MM.1S (cell line): ENCODE measurements around the gene OR13G1.
"Not testable (repeated sequence)": the region's sequence is repeated elsewhere in the genome, so short reads cannot be mapped to it uniquely, and the experiment has no call there.

Source experiments
- DNase-seq: peaks from one replicate; pipeline ENCODE4 v3.0.0-alpha.2; 2015
- H2AFZ ChIP-seq: fragments of 300-600 bp; sonication (generic); 2 replicates; pipeline ENCODE4 v1.6.0; 2016; ENCODE audit warnings: antibody characterized with exemption, low read length
- H3F3A ChIP-seq: fragments of 300-600 bp; sonication (generic); 2 replicates; pipeline ENCODE4 v1.6.1; 2016; ENCODE audit warnings: mild to moderate bottlenecking, antibody characterized with exemption, low read length, moderate library complexity, mixed read lengths; ENCODE audit not compliant: insufficient read depth
- H3K27ac ChIP-seq: fragments of 300-600 bp; sonication (generic); 2 replicates; pipeline ENCODE4 v1.5.1; 2016; ENCODE audit warnings: mild to moderate bottlenecking, low read length
- H3K27me3 ChIP-seq: fragments of 300-600 bp; sonication (generic); replicated peaks from 2 replicates; pipeline ENCODE4 v1.6.0; 2016; ENCODE audit warnings: low read length; ENCODE audit not compliant: insufficient read depth
- H3K36me3 ChIP-seq: fragments of 300-600 bp; sonication (generic); replicated peaks from 2 replicates; pipeline ENCODE4 v1.6.1; 2016; ENCODE audit warnings: mild to moderate bottlenecking, low read length, mixed read lengths; ENCODE audit not compliant: insufficient read depth
- H3K4me1 ChIP-seq: fragments of 300-600 bp; sonication (generic); 2 replicates; pipeline ENCODE4 v1.6.1; 2016; ENCODE audit warnings: low read length, mixed read lengths
- H3K4me2 ChIP-seq: fragments of 300-600 bp; sonication (generic); 2 replicates; pipeline ENCODE4 v1.6.0; 2016; ENCODE audit warnings: low read depth, low read length
- H3K4me3 ChIP-seq: fragments of 300-600 bp; sonication (generic); 2 replicates; pipeline ENCODE4 v1.5.1; 2016; ENCODE audit warnings: low read length, mixed read lengths
- H3K79me2 ChIP-seq: fragments of 300-600 bp; sonication (generic); 2 replicates; pipeline ENCODE4 v1.6.1; 2016; ENCODE audit warnings: mixed run types, low read length, mixed read lengths
- H3K9ac ChIP-seq: fragments of 300-600 bp; sonication (generic); 2 replicates; pipeline ENCODE4 v1.6.1; 2016; ENCODE audit warnings: low read length, mixed read lengths
- H3K9me2 ChIP-seq: fragments of 300-600 bp; sonication (generic); replicated peaks from 2 replicates; pipeline ENCODE4 v1.6.1; 2016; ENCODE audit warnings: mild to moderate bottlenecking, low read length, mixed read lengths; ENCODE audit not compliant: insufficient read depth
- H3K9me3 ChIP-seq: fragments of 300-600 bp; sonication (generic); replicated peaks from 2 replicates; pipeline ENCODE4 v1.6.1; 2016; ENCODE audit warnings: mild to moderate bottlenecking, low read length, mixed read lengths; ENCODE audit not compliant: insufficient read depth
- H4K20me1 ChIP-seq: fragments of 300-600 bp; sonication (generic); 2 replicates; pipeline ENCODE4 v1.6.1; 2016; ENCODE audit warnings: mild to moderate bottlenecking, low read length, moderate library complexity, mixed read lengths; ENCODE audit not compliant: insufficient read depth
- EZH2 ChIP-seq: fragments of 300-600 bp; sonication (generic); optimal IDR thresholded peaks from 2 replicates; pipeline ENCODE3; 2017; ENCODE audit warnings: low read depth, mild to moderate bottlenecking, antibody characterized with exemption, low read length, mixed read lengths
- EZH2phosphoT487 ChIP-seq: fragments of 300-600 bp; sonication (generic); IDR thresholded peaks from 2 replicates; pipeline ENCODE4 v1.6.1; 2018; ENCODE audit warnings: antibody characterized with exemption, low read length
- TF ChIP-seq, protein P1 (sequence below): fragments of 300-600 bp; sonication (generic); IDR thresholded peaks from 2 replicates; pipeline ENCODE4 v1.5.1; 2016; ENCODE audit warnings: antibody characterized with exemption, low read length, mixed read lengths

The OR13G1 gene

DNA sequence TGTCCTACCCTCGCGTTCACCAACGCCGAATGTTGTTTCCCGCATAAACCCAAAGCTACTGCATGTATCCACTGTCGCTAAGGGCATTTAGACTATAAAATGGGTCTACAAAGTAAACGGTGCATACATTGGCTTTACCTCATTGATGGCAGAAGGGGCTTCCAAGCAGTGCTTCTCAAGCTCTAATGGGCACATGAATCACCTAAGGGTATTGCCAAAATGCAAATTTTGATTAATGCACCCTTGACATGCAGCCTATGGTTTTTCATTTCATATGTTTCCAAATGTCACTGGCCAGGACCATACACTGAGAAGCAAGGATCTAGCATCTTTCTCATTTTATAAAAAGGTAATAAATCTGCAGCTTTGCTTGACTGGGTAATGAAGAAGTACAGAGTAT, 34.2 kb upstream of the OR13G1 start:
- TF ChIP-seq, protein P1, sequence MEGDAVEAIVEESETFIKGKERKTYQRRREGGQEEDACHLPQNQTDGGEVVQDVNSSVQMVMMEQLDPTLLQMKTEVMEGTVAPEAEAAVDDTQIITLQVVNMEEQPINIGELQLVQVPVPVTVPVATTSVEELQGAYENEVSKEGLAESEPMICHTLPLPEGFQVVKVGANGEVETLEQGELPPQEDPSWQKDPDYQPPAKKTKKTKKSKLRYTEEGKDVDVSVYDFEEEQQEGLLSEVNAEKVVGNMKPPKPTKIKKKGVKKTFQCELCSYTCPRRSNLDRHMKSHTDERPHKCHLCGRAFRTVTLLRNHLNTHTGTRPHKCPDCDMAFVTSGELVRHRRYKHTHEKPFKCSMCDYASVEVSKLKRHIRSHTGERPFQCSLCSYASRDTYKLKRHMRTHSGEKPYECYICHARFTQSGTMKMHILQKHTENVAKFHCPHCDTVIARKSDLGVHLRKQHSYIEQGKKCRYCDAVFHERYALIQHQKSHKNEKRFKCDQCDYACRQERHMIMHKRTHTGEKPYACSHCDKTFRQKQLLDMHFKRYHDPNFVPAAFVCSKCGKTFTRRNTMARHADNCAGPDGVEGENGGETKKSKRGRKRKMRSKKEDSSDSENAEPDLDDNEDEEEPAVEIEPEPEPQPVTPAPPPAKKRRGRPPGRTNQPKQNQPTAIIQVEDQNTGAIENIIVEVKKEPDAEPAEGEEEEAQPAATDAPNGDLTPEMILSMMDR = no peak
- TF ChIP-seq EZH2phosphoT487 (no peak), EZH2 (no peak)
- H3K9me2 ChIP-seq = no peaks in the 10 kb centered on the region

DNA sequence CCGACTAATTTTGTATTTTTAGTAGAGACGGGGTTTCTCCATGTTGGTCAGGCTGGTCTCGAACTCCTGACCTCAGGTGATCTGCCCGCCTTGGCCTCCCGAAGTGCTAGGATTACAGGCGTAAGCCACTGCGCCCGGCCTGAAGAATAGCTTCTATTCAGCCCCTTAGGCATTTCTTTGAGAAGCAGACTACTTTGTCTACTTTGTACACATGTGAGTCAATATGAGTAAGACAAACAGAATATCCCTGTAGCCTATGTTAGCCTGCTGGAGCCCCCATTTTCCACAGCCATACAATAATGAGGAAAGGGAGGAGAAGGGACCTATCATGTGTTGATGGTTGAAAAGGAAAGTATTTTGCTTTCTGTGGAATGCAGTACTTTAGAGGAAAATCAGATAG, 31.1 kb upstream of the OR13G1 start:
- not testable (repeated sequence) for H3K27me3 ChIP-seq, H3F3A ChIP-seq, H4K20me1 ChIP-seq, H3K9me2 ChIP-seq, H2AFZ ChIP-seq, H3K9me3 ChIP-seq, H3K9ac ChIP-seq, H3K27ac ChIP-seq, H3K4me2 ChIP-seq, H3K79me2 ChIP-seq, H3K4me3 ChIP-seq, H3K4me1 ChIP-seq, DNase-seq, H3K36me3 ChIP-seq

More for the DNA sequence above, 34.2 kb upstream of the OR13G1 start:
- H3K4me2 ChIP-seq = no peak overlapping the region
- H3K4me3 ChIP-seq = no peak overlapping the region
- no peak overlapping the region for H3K27ac ChIP-seq
- H3K9me3 ChIP-seq = no peaks in the 10 kb centered on the region
- H3K36me3 ChIP-seq = no peaks in the 10 kb centered on the region
- no peaks in the 10 kb centered on the region for H3F3A ChIP-seq
- no peaks in the 10 kb centered on the region for H3K4me1 ChIP-seq
- no peaks in the 10 kb centered on the region for H3K79me2 ChIP-seq
- H4K20me1 ChIP-seq = no peaks in the 10 kb centered on the region
- H3K27me3 ChIP-seq = no peaks in the 10 kb centered on the region
- H2AFZ ChIP-seq = no peak overlapping the region
- DNase-seq = no peak
- H3K9ac ChIP-seq = no peak overlapping the region

DNA sequence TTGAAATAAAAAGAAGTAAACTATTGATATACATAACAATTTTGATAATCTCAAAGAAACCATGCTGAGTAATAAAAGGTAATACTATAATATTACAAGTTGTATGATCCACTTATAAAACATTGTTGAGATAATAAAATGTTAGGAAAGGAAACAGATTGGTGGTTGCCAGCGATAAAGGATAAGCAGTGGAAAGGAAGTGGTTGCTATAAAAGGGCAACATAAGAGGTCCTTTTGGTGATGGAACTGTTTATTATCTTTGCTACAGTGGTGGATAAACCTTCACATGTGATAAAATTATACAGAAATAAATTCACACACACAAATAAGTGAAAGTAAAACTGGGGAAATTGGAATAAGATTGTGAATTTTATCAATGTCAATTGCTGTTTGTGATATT, 21.8 kb upstream of the OR13G1 start:
- Histone ChIP-seq H2AFZ (no peak overlapping the region), H3K4me1 (no peaks in the 10 kb centered on the region), H3K9ac (no peak overlapping the region), H3K27me3 (no peaks in the 10 kb centered on the region), H3K9me2 (no peaks in the 10 kb centered on the region), H3K9me3 (no peaks in the 10 kb centered on the region), H3K4me3 (no peak overlapping the region), H3F3A (no peaks in the 10 kb centered on the region), H3K27ac (no peak overlapping the region), H3K4me2 (no peak overlapping the region), H3K79me2 (no peaks in the 10 kb centered on the region), H3K36me3 (no peaks in the 10 kb centered on the region), H4K20me1 (no peaks in the 10 kb centered on the region)
- no peak for DNase-seq
- TF ChIP-seq, protein P1 = no peak

DNA sequence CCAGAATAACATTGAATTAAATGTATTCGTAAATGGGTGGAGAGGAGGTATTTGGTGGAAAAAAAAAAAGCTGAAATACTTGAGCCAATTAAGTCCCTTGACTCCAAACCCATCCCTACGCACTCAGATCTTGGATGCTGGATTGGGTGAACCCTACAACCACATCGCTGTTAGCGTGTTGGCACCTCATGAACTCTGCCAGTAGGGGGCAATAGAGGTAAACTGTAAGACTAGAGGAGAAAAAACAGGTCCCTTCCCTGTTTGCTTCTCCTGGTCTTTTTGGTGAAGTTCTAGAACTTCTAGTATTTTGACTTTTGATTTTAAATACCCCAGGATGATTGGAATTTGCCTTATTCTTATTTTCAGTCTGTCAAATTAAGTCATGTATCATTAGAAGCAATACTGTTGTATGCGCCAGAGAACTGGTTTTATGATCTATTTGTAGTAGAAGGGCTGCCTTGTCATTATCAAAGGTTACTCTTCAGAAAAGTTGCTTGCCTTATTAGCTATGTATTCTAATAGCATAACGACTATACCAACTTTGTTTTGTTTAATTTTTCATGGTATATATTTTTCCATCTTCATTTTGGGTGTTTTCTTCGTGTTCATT, 1.9 kb upstream of the OR13G1 start:
- H3F3A ChIP-seq = no peaks in the 10 kb centered on the region
- H3K4me2 ChIP-seq = no peak overlapping the region
- H3K9me2 ChIP-seq = no peaks in the 10 kb centered on the region
- no peaks in the 10 kb centered on the region for H3K9me3 ChIP-seq
- TF ChIP-seq EZH2phosphoT487 = no peak
- no peak for TF ChIP-seq EZH2
- TF ChIP-seq, protein P1 = peak; percentile 95
- no peak overlapping the region for H2AFZ ChIP-seq
- H4K20me1 ChIP-seq = no peaks in the 10 kb centered on the region
- H3K4me1 ChIP-seq = no peaks in the 10 kb centered on the region
- H3K9ac ChIP-seq = no peak overlapping the region
- H3K27me3 ChIP-seq = no peaks in the 10 kb centered on the region
- DNase-seq = peak; percentile 73
- H3K4me3 ChIP-seq = no peak overlapping the region
- no peak overlapping the region for H3K27ac ChIP-seq
- no peaks in the 10 kb centered on the region for H3K36me3 ChIP-seq
- H3K79me2 ChIP-seq = no peaks in the 10 kb centered on the region
